Tibial nerve (tissue), 4 donors: ENCODE results near the gene KIR2DL1. TPM values are rescaled to one million over a fixed set of nuclear protein-coding genes. Genes with fewer than 3 reads are reported as not detected.
"Not testable (repeated sequence)": the region's sequence is repeated elsewhere in the genome, so short reads cannot be mapped to it uniquely, and the experiment has no call there.

Experiments
- DNase-seq, 2 donors: peaks; one replicate each; pipeline ENCODE4 v3.0.0-alpha.2; 2019; ENCODE audit warnings: low spot score in 2 of 2
- H3K27ac ChIP-seq, 4 donors: fragments of 200-600 bp; sonication (generic) in 3 of 4; one replicate each; pipeline ENCODE4 v1.5.1; 2017 to 2019; ENCODE audit warnings: mild to moderate bottlenecking in 1 of 4
- H3K27me3 ChIP-seq, 2 donors: fragments of 200-600 bp; sonication (generic) in 1 of 2; one replicate each; pipeline versions ENCODE4 v1.5.1 to v1.6.0; 2017 to 2019
- H3K36me3 ChIP-seq, 3 donors: fragments of 200-600 bp; sonication (generic); one replicate each; pipeline ENCODE4 v1.5.1; 2018 to 2019
- H3K4me1 ChIP-seq, 4 donors: fragments of 200-600 bp; sonication (generic) in 3 of 4; one replicate each; pipeline ENCODE4 v1.5.1; 2017 to 2019
- H3K4me3 ChIP-seq, 4 donors: fragments of 200-600 bp; sonication (generic) in 3 of 4; one replicate each; pipeline ENCODE4 v1.5.1; 2017 to 2019; ENCODE audit warnings: mild to moderate bottlenecking in 1 of 4, moderate library complexity in 1 of 4
- H3K9me3 ChIP-seq, 4 donors: fragments of 200-600 bp; sonication (generic) in 3 of 4; one replicate each; pipeline ENCODE4 v1.5.1; 2017 to 2019
- WGBS, 2 donors: methylation state at CpG; one replicate each; pipeline ENCODE4 v1.1.5; 2018; 5-methylcytosine and 5-hydroxymethylcytosine counted together
- total RNA-seq, 4 donors: library from RNA; depleted of rRNA; stranded (reverse); fragments of >200 nt; gene quantifications; one replicate each; pipeline ENCODE4 v1.1.0, GENCODE V29; 2016

KIR2DL1 gene
- total RNA-seq, 4 donors from 2014 or later = not detected

DNA sequence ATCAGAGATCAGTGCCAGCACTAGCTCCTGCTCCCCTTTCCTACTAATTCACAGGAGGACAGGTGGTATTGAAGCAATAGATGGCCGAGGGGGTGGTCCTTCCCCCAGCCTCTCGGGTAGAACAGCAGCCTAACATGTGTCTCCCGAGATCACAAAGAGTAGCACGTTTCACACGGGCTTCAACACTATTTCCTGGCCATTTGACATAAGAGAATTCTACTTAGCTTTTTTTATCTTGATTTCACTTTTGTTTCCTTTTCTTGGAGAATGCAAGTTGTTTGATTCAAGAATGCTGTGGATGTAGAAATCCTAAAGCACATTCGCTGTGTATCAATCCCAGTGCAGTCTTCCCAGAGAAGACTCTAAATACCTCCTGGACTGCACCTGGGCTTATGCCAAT, 19.3 kb upstream of the KIR2DL1 start:
- H3K36me3 ChIP-seq, DNase-seq, H3K9me3 ChIP-seq, H3K27me3 ChIP-seq, H3K27ac ChIP-seq, H3K4me3 ChIP-seq, H3K4me1 ChIP-seq: not testable (repeated sequence)
- WGBS, 2 donors = 44 to 56% methylated on average over 6 of the region's 6 CpGs

DNA sequence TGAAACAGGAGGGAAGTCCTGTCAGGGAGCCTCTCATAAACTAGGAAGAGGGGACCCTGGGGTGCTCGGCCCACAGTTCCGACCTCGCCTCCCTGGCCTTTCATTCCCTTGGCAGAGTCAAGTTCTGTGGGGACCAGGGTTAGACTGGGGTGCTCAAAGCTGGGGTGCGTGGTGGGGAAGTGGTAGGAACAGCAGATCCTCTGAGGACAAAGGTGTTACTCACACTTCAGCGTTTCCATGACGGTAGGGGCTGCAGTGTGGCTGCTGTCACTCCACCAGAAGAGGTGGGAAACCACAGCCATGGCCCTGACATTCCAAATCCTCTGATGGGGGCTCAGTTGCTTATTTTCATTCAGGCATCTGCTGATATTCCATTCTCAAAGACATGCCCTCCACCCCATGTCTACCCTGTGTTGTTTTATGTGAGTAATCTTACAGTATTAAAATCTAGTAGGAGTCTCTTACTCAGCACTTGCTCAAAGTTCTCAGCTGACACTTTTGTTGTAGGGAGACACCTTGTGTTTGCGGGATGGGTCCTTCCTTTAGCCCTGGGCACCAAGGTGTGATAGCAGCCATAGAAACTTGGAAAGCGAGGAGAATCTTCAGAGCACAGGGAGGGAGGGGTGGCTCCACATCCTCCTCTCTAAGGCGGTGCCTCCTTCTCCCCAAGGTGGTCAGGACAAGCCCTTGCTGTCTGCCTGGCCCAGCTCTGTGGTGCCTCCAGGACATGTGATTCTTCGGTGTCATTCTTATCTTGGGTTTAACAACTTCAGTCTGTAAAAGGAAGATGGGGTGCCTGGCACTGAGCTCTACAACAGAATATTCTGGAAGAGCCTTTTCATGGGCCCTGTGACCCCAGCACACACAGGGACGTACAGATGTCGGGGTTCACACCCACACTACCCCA, 13.1 kb upstream of the KIR2DL1 start:
- H3K4me1 ChIP-seq, H3K36me3 ChIP-seq, DNase-seq, H3K4me3 ChIP-seq, H3K27me3 ChIP-seq, H3K27ac ChIP-seq: not testable (repeated sequence)
- H3K9me3 ChIP-seq = peaks cover 0 to 11% (median 0%) of the 10 kb centered on the region in 4 donors
- 76 to 84% methylated on average over 10 to 11 of the region's 12 CpGs for WGBS, 2 donors

DNA sequence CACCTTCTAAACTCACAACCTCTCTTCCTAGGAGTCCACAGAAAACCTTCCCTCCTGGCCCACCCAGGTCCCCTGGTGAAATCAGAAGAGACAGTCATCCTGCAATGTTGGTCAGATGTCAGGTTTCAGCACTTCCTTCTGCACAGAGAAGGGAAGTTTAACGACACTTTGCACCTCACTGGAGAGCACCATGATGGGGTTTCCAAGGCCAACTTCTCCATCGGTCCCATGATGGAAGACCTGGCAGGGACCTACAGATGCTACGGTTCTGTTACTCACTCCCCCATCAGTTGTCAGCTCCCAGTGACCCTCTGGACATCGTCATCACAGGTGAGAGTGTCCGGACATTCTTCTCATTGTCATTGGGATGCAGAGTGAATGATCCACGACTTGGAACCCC, 11.0 kb upstream of the KIR2DL1 start:
- WGBS, 2 donors = 55% methylated on average over 6 of the region's 6 CpGs; no CpG with 5 or more reads in 1 of the 2 donors
- not testable (repeated sequence) for DNase-seq, H3K36me3 ChIP-seq, H3K27me3 ChIP-seq, H3K4me3 ChIP-seq, H3K4me1 ChIP-seq, H3K27ac ChIP-seq
- peaks cover 0 to 11% (median 0%) of the 10 kb centered on the region in 4 donors for H3K9me3 ChIP-seq

DNA sequence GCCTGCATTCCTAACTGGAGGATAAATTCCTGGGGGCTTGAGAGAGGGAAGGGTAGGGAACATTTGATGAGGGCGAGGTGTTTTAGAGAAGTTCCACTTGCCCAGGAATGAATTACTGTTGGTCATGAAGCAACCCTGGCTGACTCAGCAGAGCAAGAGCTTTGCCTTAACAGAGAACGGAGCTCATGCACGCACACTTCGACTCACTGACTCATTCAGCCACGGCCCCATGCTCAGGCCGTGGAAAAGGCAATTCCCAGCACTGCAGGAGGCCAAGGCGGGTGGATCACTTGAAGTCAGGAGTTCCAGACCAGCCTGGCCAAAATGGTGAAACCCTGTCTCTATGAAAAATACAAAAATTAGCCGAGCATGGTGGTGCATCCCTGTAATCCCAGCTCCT, 5.4 kb upstream of the KIR2DL1 start:
- not testable (repeated sequence) for DNase-seq, H3K36me3 ChIP-seq, H3K27me3 ChIP-seq, H3K27ac ChIP-seq, H3K4me1 ChIP-seq, H3K4me3 ChIP-seq
- peaks cover 0 to 22% (median 0%) of the 10 kb centered on the region in 4 donors for H3K9me3 ChIP-seq
- 73 to 81% methylated on average over 7 to 8 of the region's 8 CpGs for WGBS, 2 donors

DNA sequence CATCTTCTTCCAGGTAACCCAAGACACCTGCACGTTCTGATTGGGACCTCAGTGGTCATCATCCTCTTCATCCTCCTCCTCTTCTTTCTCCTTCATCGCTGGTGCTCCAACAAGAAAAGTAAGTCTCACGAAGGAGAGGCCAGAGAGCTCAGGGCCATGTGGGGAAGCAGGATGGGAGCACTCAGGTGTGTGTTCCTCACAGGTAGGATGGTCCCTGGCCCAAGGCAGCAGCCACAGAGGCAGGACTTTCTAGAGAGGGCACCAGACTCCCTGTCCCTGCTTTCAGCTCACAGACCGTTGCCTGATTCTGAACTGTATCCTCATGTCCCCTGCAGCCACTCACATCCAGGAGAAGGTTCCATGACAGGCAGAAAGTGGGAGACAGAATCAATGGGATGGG, 3.1 kb upstream of the KIR2DL1 start:
- H3K9me3 ChIP-seq = peaks cover 0 to 11% (median 0%) of the 10 kb centered on the region in 4 donors
- DNase-seq, H3K27me3 ChIP-seq, H3K27ac ChIP-seq, H3K4me3 ChIP-seq, H3K36me3 ChIP-seq, H3K4me1 ChIP-seq: not testable (repeated sequence)
- WGBS, 2 donors = 67 to 70% methylated on average over 3 to 4 of the region's 4 CpGs

DNA sequence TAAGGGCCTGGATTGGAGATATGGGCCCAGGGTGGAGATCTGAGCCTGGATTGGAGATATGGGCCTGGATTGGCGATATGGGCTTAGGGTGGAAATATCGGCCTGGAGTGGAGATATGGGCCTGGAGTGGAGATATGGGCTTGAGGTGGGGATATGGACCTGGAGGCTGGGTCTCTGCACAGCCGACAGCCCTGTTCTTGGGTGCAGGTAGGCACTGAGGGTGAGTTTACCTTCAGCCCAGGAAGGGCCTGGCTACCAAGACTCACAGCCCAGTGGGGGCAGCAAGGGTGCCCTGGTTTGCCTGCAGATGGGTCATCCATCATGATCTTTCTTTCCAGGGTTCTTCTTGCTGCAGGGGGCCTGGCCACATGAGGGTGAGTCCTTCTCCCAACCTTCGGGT, 918 bp downstream of the KIR2DL1 start:
- H3K36me3 ChIP-seq, H3K4me1 ChIP-seq, H3K27ac ChIP-seq, DNase-seq, H3K27me3 ChIP-seq, H3K4me3 ChIP-seq: not testable (repeated sequence)
- WGBS, 2 donors = 72 to 88% methylated on average over 4 of the region's 4 CpGs
- peaks cover 0 to 11% (median 0%) of the 10 kb centered on the region in 4 donors for H3K9me3 ChIP-seq

DNA sequence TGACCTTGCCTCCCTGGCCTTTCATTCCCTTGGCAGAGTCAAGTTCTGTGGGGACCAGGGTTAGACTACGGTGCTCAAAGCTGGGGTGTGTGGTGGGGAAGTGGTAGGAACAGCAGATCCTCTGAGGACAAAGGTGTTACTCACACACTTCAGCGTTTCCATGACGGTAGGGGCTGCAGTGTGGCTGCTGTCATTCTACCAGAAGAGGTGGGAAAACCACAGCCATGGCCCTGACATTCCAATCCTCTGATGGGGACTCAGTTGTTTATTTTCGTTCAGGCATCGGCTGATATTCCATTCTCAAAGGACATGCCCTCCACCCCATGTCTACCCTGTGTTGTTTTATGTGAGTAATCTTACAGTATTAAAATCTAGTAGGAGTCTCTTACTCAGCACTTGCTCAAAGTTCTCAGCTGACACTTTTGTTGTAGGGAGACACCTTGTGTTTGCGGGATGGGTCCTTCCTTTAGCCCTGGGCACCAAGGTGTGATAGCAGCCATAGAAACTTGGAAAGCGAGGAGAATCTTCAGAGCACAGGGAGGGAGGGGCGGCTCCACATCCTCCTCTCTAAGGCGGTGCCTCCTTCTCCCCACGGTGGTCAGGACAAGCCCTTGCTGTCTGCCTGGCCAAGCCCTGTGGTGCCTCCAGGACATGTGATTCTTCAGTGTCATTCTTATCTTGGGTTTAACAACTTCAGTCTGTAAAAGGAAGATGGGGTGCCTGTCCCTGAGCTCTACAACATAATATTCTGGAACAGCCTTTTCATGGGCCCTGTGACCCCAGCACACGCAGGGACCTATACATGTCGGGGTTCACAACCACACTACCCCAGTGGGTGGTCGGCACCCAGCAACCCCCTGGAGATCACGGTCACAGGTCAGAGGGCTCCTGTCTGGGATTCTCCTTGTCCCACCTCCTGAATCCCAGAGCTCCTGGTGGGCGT, 1.7 kb downstream of the KIR2DL1 start:
- WGBS, 2 donors = 82 to 85% methylated on average over 15 of the region's 15 CpGs
- not testable (repeated sequence) for H3K36me3 ChIP-seq, H3K27ac ChIP-seq, H3K4me3 ChIP-seq, DNase-seq, H3K4me1 ChIP-seq, H3K27me3 ChIP-seq, H3K9me3 ChIP-seq

DNA sequence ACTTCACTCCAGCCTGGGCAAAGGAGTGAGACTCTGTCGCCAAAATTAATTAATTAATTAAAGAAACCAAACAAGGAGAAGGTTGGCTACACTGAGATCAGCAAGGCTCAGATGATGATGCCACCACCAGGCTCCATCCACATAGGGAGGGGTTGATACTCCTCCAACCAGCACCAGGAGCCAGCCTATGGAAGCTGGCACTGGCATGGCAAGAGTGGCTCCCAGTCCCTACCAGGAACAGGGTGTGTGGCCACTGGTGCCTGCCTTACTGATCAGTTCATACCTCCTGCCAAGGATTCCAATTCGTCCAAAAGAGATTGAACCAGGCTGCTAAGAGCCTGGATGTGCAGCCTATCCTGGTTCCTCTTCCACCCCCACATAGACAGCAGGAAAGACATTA, 3.1 kb downstream of the KIR2DL1 start:
- H3K27me3 ChIP-seq, H3K27ac ChIP-seq, H3K9me3 ChIP-seq, DNase-seq, H3K36me3 ChIP-seq, H3K4me1 ChIP-seq, H3K4me3 ChIP-seq: not testable (repeated sequence)
- WGBS, 2 donors = 57 to 68% methylated on average over 2 of the region's 2 CpGs

DNA sequence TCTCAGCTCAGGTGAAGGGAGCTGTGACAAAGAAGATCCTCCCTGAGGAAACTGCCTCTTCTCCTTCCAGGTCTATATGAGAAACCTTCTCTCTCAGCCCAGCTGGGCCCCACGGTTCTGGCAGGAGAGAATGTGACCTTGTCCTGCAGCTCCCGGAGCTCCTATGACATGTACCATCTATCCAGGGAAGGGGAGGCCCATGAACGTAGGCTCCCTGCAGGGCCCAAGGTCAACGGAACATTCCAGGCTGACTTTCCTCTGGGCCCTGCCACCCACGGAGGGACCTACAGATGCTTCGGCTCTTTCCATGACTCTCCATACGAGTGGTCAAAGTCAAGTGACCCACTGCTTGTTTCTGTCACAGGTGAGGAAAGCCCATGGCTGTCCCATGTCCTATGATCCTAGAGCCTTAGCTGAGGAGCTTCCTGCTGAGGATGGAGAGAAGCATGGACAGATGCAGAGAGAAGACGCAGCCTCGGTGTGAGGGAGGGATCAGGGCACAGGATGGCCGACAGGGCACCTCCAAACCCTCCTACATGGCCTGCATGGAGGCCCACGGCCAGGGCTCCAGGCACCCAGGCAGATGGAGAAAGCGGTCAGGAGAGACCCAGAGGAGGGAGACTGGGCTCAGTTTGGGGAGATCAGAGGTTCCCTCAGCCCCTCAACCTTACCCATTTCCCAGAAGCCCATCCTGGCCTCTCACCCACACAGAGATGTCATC, 5.7 kb downstream of the KIR2DL1 start:
- not testable (repeated sequence) for H3K4me1 ChIP-seq, H3K27me3 ChIP-seq, H3K9me3 ChIP-seq, H3K27ac ChIP-seq, DNase-seq, H3K36me3 ChIP-seq, H3K4me3 ChIP-seq
- 75 to 80% methylated on average over 12 of the region's 12 CpGs for WGBS, 2 donors

DNA sequence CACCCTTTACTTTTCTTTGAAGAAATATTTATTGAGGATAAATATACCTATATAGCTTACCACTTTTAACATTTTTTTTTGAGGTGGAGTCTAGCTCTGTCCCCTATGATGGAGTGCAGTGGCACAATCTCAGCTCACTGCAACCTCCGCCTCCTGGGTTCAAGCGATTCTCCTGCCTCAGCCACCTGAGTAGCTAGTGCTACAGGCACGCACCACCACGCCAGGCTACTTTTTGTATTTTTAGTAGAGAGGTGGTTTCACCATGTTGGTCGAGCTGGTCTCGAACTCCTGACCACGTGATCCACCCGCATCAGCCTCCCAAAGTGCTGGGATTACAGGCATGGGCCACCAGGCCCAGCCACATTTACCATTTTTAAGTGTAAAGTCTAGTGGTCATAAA, 6.2 kb downstream of the KIR2DL1 start:
- not testable (repeated sequence) for H3K9me3 ChIP-seq, DNase-seq, H3K36me3 ChIP-seq, H3K4me3 ChIP-seq, H3K27me3 ChIP-seq, H3K27ac ChIP-seq, H3K4me1 ChIP-seq
- 70 to 72% methylated on average over 8 of the region's 8 CpGs for WGBS, 2 donors

DNA sequence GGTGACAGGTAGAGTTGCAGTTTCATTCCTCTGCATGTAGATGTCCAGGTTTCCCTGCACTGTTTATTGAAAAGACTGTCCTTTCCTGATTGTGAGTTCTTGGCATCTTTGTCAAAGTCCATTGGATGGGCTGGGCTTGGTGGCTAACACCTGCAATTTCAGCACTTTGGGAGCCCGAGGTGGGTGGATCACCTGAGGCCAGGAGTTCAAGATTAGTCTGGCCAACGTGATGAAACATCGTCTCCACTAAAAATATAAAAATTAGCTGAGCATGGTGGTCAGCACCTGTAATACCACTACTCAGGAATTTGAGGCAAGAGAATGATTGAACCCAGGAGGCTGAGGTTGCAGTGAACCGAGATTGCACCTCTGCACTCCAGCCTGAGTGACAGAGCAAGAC, 8.3 kb downstream of the KIR2DL1 start:
- not testable (repeated sequence) for H3K27me3 ChIP-seq, H3K4me3 ChIP-seq, H3K9me3 ChIP-seq, H3K27ac ChIP-seq, H3K36me3 ChIP-seq, DNase-seq, H3K4me1 ChIP-seq
- WGBS, 2 donors = 59 to 62% methylated on average over 4 of the region's 4 CpGs

DNA sequence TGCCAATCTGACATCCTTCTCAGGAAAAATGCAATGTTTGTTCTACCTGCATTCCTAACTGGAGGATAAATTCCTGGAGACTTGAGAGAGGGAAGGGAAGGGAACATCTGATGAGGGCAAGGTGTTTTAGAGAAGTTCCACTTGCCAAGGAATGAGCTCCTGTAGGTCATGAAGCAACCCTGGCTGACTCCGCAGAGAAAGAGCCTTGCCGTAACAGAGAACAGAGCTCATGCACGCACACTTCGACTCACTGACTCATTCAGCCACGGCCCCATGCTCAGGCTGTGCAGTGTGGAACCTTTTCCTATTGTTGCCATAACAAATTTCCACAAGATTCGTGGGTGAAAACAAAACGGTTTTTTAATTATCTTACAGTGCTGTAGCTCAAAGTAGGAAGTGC, 9.3 kb downstream of the KIR2DL1 start:
- H3K36me3 ChIP-seq, H3K27me3 ChIP-seq, H3K4me1 ChIP-seq, H3K4me3 ChIP-seq, H3K27ac ChIP-seq, DNase-seq, H3K9me3 ChIP-seq: not testable (repeated sequence)
- WGBS, 2 donors = 64 to 72% methylated on average over 7 of the region's 7 CpGs

DNA sequence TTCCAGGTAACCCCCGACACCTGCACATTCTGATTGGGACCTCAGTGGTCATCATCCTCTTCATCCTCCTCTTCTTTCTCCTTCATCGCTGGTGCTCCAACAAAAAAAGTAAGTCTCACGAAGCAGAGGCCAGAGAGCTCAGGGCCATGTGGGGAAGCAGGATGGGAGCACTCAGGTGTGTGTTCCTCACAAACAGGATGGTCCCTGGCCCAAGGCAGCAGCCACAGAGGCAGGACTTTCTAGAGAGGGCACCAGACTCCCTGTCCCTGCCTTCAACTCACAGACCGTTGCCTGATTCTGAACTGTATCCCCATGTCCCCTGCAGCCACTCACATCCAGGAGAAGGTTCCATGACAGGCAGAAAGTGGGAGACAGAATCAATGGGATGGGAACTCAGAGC, 13.3 kb downstream of the KIR2DL1 start:
- H3K27ac ChIP-seq, H3K36me3 ChIP-seq, H3K4me3 ChIP-seq, H3K27me3 ChIP-seq, H3K4me1 ChIP-seq, H3K9me3 ChIP-seq, DNase-seq: not testable (repeated sequence)
- 63 to 72% methylated on average over 4 of the region's 4 CpGs for WGBS, 2 donors
